ENCODE data around the gene SYT9.
"Not testable (repeated sequence)": the region's sequence is repeated elsewhere in the genome, so short reads cannot be mapped to it uniquely, and the experiment has no call there.

Gene SYT9

DNA sequence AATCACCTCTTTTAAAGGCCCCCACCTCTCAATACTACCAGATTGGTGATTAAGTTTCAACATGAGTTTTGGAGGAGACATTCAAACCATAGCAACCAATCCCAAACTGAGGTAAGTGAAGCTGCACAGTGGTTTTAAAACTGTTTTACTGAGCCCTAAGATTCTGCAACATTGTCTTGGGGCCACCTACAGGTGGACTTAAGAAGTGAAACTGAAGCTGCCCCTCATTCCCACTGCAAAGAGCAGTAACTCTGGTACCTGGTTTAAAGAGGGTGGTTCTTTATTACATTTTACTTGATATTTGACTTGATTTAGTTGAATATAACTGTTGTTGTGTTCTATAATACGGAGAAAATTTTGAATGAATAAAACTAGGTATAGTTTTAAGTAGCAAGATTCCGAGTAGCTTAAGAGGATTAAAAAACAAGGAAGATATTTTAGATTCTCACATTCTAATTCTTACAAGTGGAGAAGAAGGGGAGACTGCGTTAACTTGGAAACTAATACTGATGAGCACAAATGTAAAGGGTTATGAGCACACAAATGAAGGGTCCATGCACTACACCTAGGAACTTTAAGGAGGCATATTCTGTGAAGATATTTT, 26.7 kb downstream of the SYT9 start:
- peak; percentile 8 for DNase-seq

DNA sequence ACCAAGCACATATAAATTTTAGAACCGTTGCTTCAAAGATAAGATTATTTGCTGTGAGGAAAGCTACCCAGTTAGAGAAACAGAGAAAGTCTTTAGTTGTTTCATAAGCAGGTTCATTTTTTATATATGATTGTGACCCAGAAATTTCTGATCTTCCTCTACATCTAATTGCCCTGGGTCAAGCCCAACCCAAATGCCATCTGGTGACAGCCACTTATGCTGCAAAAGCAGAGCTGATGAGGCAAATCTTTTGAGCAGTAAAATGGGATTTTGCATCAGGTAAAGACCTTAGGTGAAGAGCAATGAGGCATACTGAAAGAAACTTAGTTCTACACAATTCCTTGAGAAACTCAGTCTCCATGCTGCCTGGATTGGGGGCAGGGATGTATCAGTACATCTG, 28.0 kb downstream of the SYT9 start:
- DNase-seq = no peak

DNA sequence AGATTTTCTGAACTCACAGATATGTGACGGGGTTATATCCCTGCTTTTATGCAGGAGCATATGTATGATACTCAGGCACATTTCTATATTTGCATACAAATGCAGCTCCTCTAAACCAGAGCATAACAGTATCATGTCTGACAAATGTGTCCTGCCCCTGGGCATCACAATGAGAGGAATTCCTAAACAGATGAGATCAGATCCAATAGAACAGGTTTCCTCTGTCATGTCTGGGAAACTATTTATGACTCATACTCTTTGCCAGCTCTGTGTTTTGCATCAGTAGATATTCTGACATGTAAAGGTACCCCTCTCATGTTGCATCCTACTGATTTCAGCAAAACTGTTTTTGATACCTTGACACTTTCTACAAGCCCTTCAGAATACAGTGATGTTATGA, 29.4 kb downstream of the SYT9 start:
- no peak for DNase-seq

GRCh38 chr11:7281809-7282208, 30.1 kb downstream of the SYT9 start:
- DNase-seq = no peak

DNA sequence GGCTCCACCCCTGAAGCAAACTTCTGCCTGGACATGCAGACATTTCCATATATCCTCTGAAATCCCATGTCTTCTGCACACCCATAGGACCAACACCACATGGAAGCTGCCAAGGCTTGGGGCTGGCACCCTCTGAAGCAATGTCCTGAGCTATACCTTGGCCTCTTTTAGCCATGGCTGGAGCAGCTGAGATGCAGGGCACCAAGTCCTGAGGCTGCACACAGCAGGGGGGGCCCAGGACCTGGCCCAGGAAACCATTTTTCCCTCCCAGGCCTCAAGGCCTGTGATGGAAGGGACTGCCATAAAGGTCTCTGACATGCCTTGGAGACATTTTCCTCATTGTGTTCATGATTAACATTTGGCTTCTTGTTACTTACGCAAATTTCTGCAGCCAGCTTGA, 34.5 kb downstream of the SYT9 start:
- no peak for DNase-seq

GRCh38 chr11:7291100-7291829, 39.6 kb downstream of the SYT9 start:
- no peak for DNase-seq

- no peak for DNase-seq
Measured at GRCh38 chr11:7292922-7293321, 41.2 kb downstream of the SYT9 start.

DNA sequence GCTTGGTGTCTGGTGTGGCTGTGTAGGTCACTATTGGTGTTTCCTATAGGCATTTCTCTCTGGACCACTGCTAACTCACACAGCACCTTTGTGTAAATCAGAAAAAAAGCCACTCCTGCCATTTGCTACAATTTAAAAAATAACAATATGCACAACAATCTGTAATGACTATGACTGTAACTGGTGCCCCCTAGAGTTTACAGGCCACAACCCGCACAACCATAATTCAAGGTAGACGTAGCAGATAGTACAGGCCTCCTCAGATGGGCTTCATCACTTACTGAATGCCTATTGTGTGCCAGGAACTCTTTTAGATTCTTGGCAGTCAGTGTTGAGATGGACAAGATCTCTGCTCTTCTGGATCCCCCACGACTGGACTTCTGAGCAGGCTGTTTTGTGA, 47.7 kb downstream of the SYT9 start:
- no peak for DNase-seq

GRCh38 chr11:7300281-7300680, 48.6 kb downstream of the SYT9 start:
- no peak for DNase-seq

DNA sequence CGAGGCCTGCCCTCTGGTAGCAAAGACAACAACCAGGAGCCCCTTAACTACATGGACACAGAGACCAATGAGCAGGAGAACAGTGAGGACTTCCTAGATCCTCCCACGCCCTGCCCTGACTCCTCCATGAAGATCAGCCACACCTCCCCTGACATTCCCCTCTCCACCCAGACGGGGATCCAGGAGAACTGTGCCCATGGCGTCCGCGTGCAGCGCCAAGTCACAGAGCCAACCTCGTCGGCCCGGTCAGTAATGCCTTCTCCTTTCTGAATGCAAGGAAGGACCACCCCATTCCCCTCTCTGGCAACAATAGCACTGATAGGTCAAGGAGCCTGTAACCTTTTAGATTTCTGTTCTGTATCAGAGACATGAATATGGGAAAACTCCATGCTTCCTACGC, 51.4 kb downstream of the SYT9 start:
- DNase-seq = no peak

- no peak for DNase-seq
Measured at GRCh38 chr11:7306900-7307299, 55.2 kb downstream of the SYT9 start.

- no peak for DNase-seq
Measured at GRCh38 chr11:7307836-7308235, 56.1 kb downstream of the SYT9 start.

GRCh38 chr11:7311903-7312302, 60.2 kb downstream of the SYT9 start:
- DNase-seq = peak; percentile 17

DNA sequence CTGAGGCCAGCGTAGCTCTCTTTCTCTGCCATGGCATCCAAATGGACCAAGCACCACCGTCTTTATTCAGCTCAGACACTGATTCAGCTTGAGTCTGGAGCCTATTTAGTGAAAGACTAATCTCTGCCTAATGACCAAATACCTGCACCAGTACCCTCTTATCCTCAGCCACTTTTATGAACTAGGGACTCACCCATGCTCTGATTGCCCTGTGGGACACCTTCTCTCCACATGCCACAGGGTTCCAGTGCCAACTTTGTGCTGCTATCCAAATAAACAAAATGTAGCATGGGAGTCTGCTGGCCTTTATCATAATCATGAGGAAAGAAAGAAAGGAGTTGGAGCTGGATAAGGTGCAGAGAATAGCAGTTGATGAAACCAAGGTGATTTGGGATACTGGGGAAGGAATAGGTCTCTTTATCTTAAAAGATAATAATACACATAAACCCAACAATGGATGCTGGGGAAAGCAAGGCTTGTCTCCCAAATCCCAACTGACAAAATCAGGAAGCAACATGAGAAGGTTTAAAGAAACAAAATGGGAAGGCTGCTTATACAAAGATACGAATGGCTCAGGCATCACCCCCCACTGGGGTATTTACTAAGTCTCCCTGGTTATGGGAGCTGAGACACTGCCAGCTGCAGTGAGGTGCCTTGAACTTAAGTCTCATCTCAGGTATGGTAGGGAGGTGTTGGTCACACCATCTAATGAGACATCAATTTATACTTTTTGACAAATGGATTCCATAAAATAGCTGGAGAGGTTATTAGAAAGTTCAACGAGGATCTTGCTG, 63.3 kb downstream of the SYT9 start:
- no peak for DNase-seq

DNA sequence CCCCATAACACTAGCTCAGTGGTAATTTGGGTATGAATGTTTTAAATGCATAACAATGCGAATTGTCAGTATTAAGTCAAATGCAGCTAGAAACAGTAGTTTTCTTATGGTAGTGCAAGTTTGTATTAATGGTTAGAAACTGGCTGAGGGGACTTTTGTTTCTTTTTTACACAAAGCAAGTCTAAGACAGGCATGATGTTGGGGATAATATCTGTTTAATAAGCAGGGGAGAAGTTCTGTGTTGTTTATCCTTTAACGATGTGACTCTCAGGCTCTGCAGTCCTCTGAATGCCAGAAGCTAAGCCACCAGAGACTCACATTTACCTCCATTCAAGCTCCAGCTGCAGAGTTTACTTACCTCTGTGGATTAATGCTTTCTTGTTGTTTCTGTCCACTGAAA, 67.8 kb downstream of the SYT9 start:
- no peak for DNase-seq

- no peak for DNase-seq
Measured at GRCh38 chr11:7320306-7320705, 68.6 kb downstream of the SYT9 start.

- no peak for DNase-seq
Measured at GRCh38 chr11:7321473-7322450, 70.1 kb downstream of the SYT9 start.

GRCh38 chr11:7332451-7332850, 80.7 kb downstream of the SYT9 start:
- DNase-seq = no peak

DNA sequence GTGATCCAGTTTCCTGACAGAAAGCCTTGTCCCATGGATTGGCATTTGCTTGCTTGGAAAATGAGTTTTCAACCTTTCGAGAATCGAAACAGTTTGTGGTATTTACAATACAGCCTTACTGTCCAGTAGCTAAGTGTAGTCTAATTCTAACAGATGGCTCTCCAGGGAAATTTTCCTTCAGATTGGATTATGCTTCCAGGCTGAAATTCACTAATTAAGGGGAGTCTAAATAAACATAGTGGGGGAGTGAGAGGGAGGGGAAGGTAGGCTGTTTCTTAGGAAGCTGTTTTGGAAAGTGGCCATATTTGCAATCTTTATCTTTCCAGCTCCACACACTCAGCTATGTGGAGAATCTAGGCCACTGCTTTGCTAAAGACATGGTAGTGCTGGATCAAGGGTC, 81.3 kb downstream of the SYT9 start:
- no peak for DNase-seq

DNA sequence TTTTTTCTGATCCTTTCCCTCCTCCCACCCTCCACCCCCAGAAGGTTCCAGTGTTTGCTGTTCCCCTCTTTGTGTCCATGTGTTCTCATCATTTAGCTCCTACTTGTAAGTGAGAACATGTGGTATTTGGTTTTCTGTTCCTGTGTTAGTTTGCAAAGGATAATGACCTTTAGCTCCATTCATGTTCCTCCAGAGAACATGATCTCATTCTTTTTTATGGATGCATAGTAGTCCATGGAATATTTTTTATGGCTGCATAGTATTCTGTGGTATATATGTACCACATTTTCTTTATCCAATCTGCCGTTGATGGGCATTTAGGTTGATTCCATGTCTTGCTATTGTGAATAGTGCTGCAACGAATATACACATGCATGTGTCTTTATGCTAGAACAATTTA, 83.7 kb downstream of the SYT9 start:
- not testable (repeated sequence) for DNase-seq

DNA sequence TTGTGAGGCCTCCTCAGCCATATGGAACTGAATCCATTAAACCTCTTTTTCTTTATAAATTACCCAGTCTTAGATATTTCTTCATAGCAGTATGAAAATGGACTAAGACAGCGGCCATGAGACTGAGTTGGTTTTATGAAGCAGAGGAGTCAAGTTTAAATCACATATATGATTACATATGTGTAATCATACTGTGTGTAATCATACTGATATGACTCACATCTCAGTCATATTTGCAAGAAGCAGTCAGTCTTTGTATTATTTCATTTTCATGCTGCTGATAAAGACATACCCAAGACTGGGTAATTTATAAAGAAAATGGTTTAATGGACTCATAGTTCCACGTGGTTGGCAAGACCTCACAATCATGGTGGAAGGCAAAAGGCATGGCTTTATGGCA, 89.8 kb downstream of the SYT9 start:
- DNase-seq = no peak

DNA sequence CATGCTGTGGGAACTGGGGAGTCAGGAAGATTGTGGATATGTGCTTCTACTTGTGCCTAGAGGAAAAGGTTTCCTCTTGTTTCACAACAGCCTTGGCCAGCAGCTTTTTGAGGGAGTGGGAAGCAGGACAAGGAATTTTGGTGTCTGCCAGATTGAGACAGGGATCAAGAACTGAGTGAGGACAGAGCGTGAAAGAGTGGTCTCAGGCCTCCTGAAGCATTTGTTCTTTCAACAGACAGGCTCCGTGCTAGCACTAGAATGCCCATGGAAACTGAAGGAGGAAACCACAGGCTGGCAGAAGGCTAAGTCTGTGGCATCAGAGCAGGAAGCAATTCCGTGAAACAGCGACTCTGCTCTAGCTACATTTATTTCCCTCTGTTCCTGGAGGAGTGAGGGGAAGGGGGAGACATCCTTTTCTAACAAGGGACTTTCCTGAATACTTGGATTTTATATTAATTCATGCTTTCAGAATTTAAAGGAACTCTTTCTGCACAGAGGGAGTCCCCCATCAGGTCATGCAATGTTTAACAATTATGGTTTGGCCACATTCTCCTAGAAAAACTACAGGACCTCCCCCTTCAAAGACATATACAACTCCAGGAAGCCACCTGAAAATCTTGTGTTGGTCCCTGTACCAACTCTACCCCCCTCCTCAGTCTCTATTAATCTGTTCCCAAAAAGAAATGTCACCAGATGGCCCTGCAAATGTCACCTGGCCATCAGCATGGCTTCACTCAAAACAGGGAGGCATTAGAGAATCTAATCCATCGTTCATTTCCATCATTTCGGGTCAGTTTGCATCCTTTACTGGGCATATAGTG, 96.1 kb downstream of the SYT9 start:
- no peak for DNase-seq

Data from NCI-H510A treated with DMSO at 0.1 percent for 48 hours (cell line).